NT2/D1 (cell line): ENCODE data around the gene GSE1.

ENCODE experiments used
- DNase-seq: peaks from one replicate; pipeline ENCODE4 v3.0.0-alpha.2; 2011; ENCODE audit warnings: low read depth, low spot score
- H3K27me3 ChIP-seq: 2 replicates; pipeline ENCODE4 v1.6.0; 2011; ENCODE audit warnings: mild to moderate bottlenecking; ENCODE audit not compliant: insufficient read length, insufficient read depth
- H3K36me3 ChIP-seq: 2 replicates; pipeline ENCODE4 v1.6.1; 2011; ENCODE audit warnings: mild to moderate bottlenecking, low read length, mixed read lengths; ENCODE audit not compliant: insufficient read depth, insufficient read length
- H3K4me1 ChIP-seq: 2 replicates; pipeline ENCODE4 v1.5.1; 2011; ENCODE audit not compliant: insufficient read depth, insufficient read length
- H3K4me3 ChIP-seq: 2 replicates; pipeline ENCODE4 v1.5.1; 2011; ENCODE audit warnings: low read depth; ENCODE audit not compliant: insufficient read length
- H3K9ac ChIP-seq: 2 replicates; pipeline ENCODE4 v1.6.0; 2011; ENCODE audit warnings: low read depth; ENCODE audit not compliant: insufficient read length
- H3K9me3 ChIP-seq: 2 replicates; pipeline ENCODE4 v1.5.1; 2011; ENCODE audit warnings: mild to moderate bottlenecking, low read length; ENCODE audit not compliant: insufficient read depth
- SUZ12 ChIP-seq: IDR thresholded peaks from 2 replicates; pipeline ENCODE4 v1.6.1; 2011; ENCODE audit not compliant: insufficient read length, insufficient read depth; ENCODE audit errors: extremely low read depth
- YY1 ChIP-seq: IDR thresholded peaks from 2 replicates; pipeline ENCODE4 v1.6.1; 2011; ENCODE audit not compliant: insufficient read length, insufficient read depth
- ZNF274 ChIP-seq: IDR thresholded peaks from 2 replicates; pipeline ENCODE4 v1.6.1; 2011; ENCODE audit warnings: mild to moderate bottlenecking, low read depth, low read length

GSE1 gene

DNA sequence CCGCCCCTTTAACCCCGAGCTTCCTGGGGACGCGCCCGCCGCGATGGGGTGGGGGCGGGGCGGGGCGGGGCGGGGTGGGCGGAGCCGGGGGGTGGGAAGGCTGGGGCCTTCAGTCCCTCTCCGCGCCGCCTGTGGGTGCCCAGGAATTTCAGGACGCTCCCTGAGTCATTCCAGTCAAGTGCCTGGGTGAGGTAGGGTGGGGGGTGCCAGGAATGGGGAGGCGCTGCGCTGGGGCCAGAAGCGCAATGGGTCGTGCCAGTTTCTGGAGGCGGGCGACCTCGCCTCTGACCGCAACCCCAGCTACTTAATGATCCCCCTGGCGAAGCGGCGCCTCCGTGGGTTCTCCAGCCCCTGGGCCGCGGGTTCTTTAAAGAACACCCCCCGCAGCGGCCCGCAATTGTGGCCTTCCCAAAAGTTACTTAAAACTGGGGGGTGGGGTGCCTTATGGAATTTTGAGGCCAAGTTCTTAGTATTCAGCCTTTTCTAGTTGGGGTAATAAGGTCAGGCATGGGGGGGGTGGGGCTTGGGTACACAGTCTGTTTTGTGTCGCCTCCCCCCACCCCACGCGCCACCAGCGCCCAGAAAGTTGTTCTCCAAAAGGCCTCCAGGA is 826 bp upstream of the GSE1 start:
- H3K36me3 ChIP-seq: peaks cover 8% of the 10 kb centered on the region
- peaks cover 26% of the 10 kb centered on the region for H3K27me3 ChIP-seq
- H3K4me1 ChIP-seq: peaks cover 51% of the 10 kb centered on the region
- no peaks in the 10 kb centered on the region for H3K9me3 ChIP-seq
- TF ChIP-seq YY1 (no peak), SUZ12 (no peak), ZNF274 (no peak)
- H3K4me3 ChIP-seq: peak overlapping the region; percentile 75
- peak overlapping the region; percentile 86 for H3K9ac ChIP-seq
- DNase-seq: no peak

DNA sequence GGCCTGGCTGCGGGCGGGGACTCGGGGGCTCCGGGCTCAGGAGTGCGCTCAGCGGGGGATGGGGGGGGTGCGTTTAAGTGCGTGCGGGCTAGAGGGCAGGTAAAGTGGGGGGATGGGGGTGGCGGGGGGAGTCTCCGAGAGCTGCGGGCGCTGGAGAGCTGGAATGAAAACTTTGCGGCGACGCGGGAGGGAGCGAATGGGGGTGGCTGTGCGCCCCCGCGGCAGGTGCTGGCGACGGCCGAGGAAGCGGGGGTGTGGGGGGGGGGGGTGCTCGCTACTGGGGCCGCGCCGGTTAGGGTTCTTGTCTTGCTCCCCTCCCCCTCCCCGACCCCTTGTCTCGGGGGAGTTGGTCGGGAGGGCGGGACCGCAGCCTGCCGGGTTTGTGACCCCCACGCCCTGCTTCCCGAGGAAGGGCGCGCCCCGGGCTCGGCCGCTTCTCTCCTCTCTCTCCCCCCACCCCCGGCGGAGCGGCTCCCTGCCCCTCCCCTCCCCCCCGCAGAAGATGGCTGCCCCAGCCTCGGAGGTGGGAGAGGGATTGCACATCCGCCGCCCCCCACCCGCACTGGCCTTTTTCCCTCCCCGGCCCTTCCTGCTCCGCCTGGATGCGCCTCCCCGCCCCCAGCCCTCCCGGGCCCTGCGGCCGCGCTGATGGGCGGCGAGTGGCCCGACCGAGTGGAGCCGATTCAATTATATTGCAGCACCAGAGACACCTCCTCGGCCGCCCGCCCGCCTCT is 649 bp downstream of the GSE1 start:
- H3K9me3 ChIP-seq: no peaks in the 10 kb centered on the region
- H3K4me1 ChIP-seq: peaks cover 41% of the 10 kb centered on the region
- DNase-seq: no peak
- H3K9ac ChIP-seq: peak overlapping the region; percentile 85
- H3K4me3 ChIP-seq: peak overlapping the region; percentile 75
- peaks cover 19% of the 10 kb centered on the region for H3K36me3 ChIP-seq
- TF ChIP-seq SUZ12 (no peak), ZNF274 (no peak), YY1 (no peak)
- peaks cover 14% of the 10 kb centered on the region for H3K27me3 ChIP-seq

DNA sequence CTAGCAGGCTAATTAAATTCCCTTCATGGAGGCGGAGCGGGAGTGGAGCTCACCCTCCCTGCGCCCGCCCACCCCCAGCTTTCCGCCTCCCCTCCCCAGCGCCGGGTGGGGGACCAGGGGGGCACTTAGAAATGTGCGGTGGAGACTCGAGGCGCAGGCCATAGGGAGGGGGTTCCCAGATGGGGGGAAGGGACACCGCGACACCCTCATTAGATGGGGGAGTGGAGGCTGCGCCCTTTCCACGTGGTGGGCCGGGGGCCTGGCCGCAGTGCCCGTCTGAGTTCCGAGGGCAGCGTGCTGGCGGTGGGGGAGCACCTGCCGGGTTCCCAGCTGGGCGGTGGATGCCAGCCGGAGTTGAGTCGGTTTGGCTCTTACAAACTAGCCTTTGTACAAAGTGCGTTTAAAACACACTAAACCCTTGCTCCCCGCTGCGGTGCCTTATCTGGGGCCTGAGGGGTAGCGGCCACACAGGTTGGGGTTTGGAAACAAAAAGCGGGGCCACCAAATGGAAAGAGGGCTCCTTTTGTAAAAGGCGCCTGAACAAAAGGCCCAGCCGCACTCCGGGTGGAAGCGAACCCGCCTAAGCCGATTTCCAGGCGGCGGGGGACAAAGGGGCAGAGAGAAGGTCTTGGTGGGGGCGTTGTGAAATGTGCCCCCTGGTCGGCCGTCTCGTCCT is 1.4 kb downstream of the GSE1 start:
- TF ChIP-seq SUZ12 (no peak), ZNF274 (no peak), YY1 (no peak)
- H3K36me3 ChIP-seq: peaks cover 23% of the 10 kb centered on the region
- H3K4me1 ChIP-seq: peaks cover 41% of the 10 kb centered on the region
- no peak for DNase-seq
- H3K4me3 ChIP-seq: peak overlapping the region; percentile 61
- H3K9ac ChIP-seq: peak overlapping the region; percentile 90
- H3K27me3 ChIP-seq: peaks cover 7% of the 10 kb centered on the region
- no peaks in the 10 kb centered on the region for H3K9me3 ChIP-seq

DNA sequence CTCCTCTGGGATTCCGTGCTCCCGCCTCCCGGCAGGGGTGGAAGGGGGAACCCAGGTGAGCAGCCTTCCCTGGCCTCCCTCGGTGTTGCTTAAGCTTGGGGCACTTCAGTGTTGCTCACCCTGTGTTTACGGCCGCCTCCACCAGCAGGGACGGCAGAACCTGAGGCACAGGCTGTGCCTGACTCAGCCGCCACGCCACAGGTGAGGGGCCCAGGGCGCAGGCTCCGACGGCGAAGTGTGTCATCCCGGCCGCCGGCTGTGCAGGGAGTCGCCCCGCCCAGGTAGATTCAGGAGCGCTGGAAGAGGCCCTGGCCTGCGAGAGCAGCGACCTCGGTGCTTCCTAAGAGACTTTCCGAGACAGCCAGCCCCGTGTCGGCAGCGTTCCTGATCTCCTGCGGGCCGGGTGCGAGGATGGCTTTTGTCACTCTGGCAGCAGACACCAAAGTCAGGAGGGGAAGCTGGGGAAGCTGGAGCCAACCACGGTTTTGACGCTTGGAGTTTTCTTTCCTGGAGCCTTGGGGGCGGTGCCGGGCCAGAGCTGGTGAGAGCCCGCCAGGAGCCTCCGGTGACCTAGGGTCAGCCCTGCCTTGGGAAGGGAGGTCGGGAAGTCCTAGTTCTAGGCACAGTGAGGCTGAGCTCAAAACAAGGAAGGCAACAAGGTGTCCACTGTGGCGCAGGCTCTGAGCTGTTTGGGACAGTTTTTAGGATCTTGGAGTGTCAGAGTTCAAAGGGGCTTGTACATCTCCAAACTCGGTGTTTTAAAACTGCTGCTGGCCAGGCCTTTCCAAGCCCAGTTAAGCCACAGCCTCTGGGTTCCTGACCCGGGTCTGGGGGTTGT is 2.1 kb downstream of the GSE1 start:
- Histone ChIP-seq H3K9ac (peak overlapping the region; percentile 90), H3K36me3 (peaks cover 23% of the 10 kb centered on the region), H3K4me3 (peak overlapping the region; percentile 61), H3K27me3 (no peaks in the 10 kb centered on the region), H3K4me1 (peaks cover 39% of the 10 kb centered on the region), H3K9me3 (no peaks in the 10 kb centered on the region)
- no peak for DNase-seq
- no peak for TF ChIP-seq ZNF274
- TF ChIP-seq SUZ12: no peak
- no peak for TF ChIP-seq YY1

DNA sequence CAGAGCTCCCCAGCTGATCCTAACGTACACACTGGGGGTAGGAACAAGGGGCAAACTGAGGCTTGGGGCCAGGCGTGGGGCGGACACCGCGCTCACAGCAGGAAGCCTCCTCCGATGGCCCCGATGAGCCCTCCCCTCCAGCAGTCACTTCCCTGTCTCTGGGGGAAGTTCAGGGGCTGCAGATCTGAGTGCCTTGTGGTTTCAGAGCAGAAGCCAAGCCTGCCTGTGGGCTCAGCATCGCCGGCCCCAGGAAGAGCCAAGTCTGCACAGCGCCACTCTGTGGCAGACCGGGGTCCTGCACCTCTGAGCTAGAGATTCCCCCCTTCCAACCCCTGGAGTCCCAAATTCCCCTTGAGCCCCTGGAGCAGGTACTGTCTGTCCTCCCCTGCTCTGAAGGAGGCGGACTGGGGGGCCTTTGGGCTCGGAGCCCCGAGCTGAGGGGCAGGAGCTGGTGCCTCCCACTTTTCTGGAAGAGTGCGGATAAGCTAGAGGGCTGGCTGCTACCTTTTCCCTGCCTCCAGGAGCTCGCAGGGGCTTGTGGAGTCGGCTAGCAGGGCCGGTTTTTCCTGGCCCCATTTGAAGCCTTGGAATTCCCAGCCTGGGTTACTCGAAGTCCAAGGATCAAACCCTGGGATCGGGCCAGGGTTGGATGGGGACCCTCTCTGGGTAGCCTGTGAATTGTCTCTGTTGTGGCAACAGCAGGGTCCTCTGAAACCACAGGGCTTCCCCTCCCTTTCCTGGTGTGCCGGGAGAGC is 2.9 kb downstream of the GSE1 start:
- Histone ChIP-seq H3K4me3 (peak overlapping the region; percentile 61), H3K9ac (peak overlapping the region; percentile 90), H3K9me3 (no peaks in the 10 kb centered on the region), H3K36me3 (peaks cover 27% of the 10 kb centered on the region), H3K27me3 (no peaks in the 10 kb centered on the region), H3K4me1 (peaks cover 36% of the 10 kb centered on the region)
- no peak for TF ChIP-seq ZNF274
- no peak for TF ChIP-seq YY1
- no peak for TF ChIP-seq SUZ12
- DNase-seq: peak; percentile 80

DNA sequence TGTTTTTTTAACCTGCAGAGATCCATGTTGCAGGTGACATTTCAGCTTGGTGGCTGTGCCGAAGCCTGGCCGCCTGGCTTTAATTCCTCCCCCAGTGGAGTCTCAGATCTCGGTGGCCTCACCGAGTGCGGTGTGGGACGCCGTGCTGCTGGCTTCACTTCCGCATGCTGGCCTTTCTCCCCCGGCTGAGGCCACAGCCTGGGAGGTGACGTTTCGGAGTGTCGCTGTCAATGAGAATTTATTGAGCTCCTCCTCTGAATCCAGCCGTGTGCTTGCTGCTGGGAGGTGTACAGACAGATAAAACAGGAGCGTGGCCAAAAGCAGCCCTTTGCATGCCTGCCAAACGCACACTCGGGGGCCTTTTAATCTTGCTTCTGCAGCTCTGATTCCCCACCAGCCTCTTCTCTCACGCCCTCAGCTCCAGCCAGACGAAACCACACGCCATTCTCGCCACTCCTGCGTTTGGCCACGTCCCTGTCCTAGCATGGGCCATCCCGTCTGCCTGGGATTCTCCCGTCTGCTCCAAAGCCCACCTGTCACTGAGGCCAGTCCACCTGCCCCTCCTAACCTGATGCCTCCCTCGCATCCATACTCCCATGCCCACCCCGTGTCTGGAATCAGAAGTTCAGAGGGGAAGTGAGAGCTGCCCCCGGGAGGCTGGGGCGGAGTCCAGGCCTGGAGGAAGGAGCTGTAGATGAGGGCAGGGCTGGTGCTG is 3.6 kb downstream of the GSE1 start:
- Histone ChIP-seq H3K27me3 (no peaks in the 10 kb centered on the region), H3K36me3 (peaks cover 27% of the 10 kb centered on the region), H3K4me3 (no peak overlapping the region), H3K9ac (peak overlapping the region; percentile 65), H3K9me3 (no peaks in the 10 kb centered on the region), H3K4me1 (peaks cover 36% of the 10 kb centered on the region)
- TF ChIP-seq SUZ12 (no peak), YY1 (no peak), ZNF274 (no peak)
- no peak for DNase-seq
